ENCODE results near the gene ZNF207. TPM values are rescaled to one million over a fixed set of nuclear protein-coding genes. Genes with fewer than 3 reads are reported as not detected.
A peak's percentile ranks its signal among the peaks of the same experiment; 100 is the strongest.
"Not testable (repeated sequence)": the region's sequence is repeated elsewhere in the genome, so short reads cannot be mapped to it uniquely, and the experiment has no call there.

ZNF207 gene
- total and polyA plus RNA-seq, 9 of the 15 experiments (the other 6 are each of a cell fraction or from before 2014, with no cell fraction given), result 123 to 370 (median 250) TPM

- in situ Hi-C loops (cut with MboI); DNase-seq (ENCODE audit: extremely low read depth in 1 of 4, low spot score in 3 of 4); H3K9me3 ChIP-seq (replicated peaks; ENCODE audit: control insufficient read depth, insufficient read depth, low read depth, low read length); ATAC-seq; H3K9me1 ChIP-seq (ENCODE audit: control insufficient read depth, insufficient read depth, low read length); FAIRE-seq; BruUV-seq (replicated peaks); H2AFZ ChIP-seq (ENCODE audit: low read depth, low read length); intact Hi-C loops (cut with micrococcal nuclease); H3K27me3 ChIP-seq (ENCODE audit: control insufficient read depth in 2 of 2, insufficient read depth in 2 of 2, low read length in 2 of 2); CTCF ChIA-PET (ENCODE audit: low intra/inter-chr PET ratio): not testable (repeated sequence)
- peaks cover 62% of the 10 kb centered on the region for H3K36me3 ChIP-seq (ENCODE audit: control insufficient read depth, insufficient read depth, low read length)
- TF ChIP-seq, protein P1, sequence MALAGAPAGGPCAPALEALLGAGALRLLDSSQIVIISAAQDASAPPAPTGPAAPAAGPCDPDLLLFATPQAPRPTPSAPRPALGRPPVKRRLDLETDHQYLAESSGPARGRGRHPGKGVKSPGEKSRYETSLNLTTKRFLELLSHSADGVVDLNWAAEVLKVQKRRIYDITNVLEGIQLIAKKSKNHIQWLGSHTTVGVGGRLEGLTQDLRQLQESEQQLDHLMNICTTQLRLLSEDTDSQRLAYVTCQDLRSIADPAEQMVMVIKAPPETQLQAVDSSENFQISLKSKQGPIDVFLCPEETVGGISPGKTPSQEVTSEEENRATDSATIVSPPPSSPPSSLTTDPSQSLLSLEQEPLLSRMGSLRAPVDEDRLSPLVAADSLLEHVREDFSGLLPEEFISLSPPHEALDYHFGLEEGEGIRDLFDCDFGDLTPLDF (CRISPR knock-in tag; IDR thresholded peaks at IDR 0.05), result 0 out of 2 replicates have a peak, but pooled peaks have one; percentile 26
- TF ChIP-seq EGR1 (conservative IDR thresholded peaks at IDR 0.05) (peak; percentile 53), RBFOX2 (IDR thresholded peaks at IDR 0.05; ENCODE audit: low read depth, low read length) (peak; percentile 49; the same call in 1 of the 2 replicates)
- H4K20me1 ChIP-seq (replicated peaks; ENCODE audit: control insufficient read depth, insufficient read depth, low read length), result peaks cover 49% of the 10 kb centered on the region
- H3K79me2 ChIP-seq (ENCODE audit: control insufficient read depth, insufficient read depth, low read length), result peaks cover 99% of the 10 kb centered on the region
- H3K27ac ChIP-seq (ENCODE audit: extremely low read depth, low read depth, low read length), result peak overlapping the region; percentile 23; the same call in 1 of the 3 replicates
- peak overlapping the region; percentile 92 for H3K4me2 ChIP-seq (ENCODE audit: insufficient read depth, low read length)
- WGBS (ENCODE audit: insufficient coverage, low coverage, missing lambda C conversion rate), result 18% methylated on average over 9 of the region's 9 CpGs
- H3K4me1 ChIP-seq (replicated peaks in 1 of 2; ENCODE audit: control insufficient read depth in 2 of 2, insufficient read depth in 2 of 2, low read length in 2 of 2), result peaks cover 23 to 26% of the 10 kb centered on the region in 2 experiments; a peak in 4 of 5 replicates
- POLR2A ChIA-PET, result interaction anchor here (1.0 to 2.7 kb wide), 4 partner anchors 13 to 56 kb away, joined by 3 to 11 read pairs (median 3); no protein-coding TSS in a partner anchor
- peak overlapping the region; percentile 88 to 99; a peak in 3 of 4 replicates for H3K9ac ChIP-seq (ENCODE audit: insufficient read depth in 1 of 2, low read depth in 2 of 2, low read length in 2 of 2)
- H3K4me3 ChIP-seq, result peak overlapping the region; percentile 74
Observed at GRCh38 chr17:32352734-32353133, 2.8 kb downstream of the ZNF207 start.
